Measurements from ENCODE around the gene NOVA2. TPM values are rescaled to one million over a fixed set of nuclear protein-coding genes. Genes with fewer than 3 reads are reported as not detected.
A peak's percentile ranks its signal among the peaks of the same experiment; 100 is the strongest.

Gene NOVA2
- polyA plus RNA-seq, 2 of the 4 experiments (the other 2 are of a cell fraction) = 0.06 to 0.30 TPM

- no peak overlapping the region for H3K4me2 ChIP-seq
- peaks cover 5% of the 10 kb centered on the region for H3K4me1 ChIP-seq
- ChIA-PET POLR2A (no interaction called here), CTCF (interaction anchor here (0.7 to 7.2 kb wide), 5 partner anchors 11 to 79 kb away, joined by 3 to 67 read pairs (median 4); no protein-coding TSS in a partner anchor)
- no peak for FAIRE-seq
- H3K27ac ChIP-seq = no peak overlapping the region
- DNase-seq (ENCODE audit: low read depth in 1 of 2, low spot score in 1 of 2) = peak in 1 of 2 experiments; percentile 45
- no peaks in the 10 kb centered on the region for H3K9me3 ChIP-seq
- no peak for ATAC-seq
- H3K4me3 ChIP-seq = no peak overlapping the region
- TF ChIP-seq RFX5 (IDR thresholded peaks at IDR 0.05) (no peak), RAD21 (conservative IDR thresholded peaks at IDR 0.05 in 1 of 2, IDR thresholded peaks at IDR 0.05 in 1 of 2) (no peak), FOSL2 (IDR thresholded peaks at IDR 0.05) (no peak), FOSL2 (CRISPR knock-in tag; IDR thresholded peaks at IDR 0.05) (0 out of 2 replicates have a peak, but pooled peaks have one; percentile 7), PHF8 (IDR thresholded peaks at IDR 0.05; ENCODE audit: borderline replicate concordance, low read depth) (no peak), EHF (CRISPR knock-in tag; IDR thresholded peaks at IDR 0.05) (no peak), MAZ (IDR thresholded peaks at IDR 0.05; ENCODE audit: borderline replicate concordance, low read depth, low read length) (no peak), POLR2AphosphoS2 (conservative IDR thresholded peaks at IDR 0.05; ENCODE audit: low read length) (no peak)
- 72% methylated on average over 14 of the region's 14 CpGs for WGBS (ENCODE audit: missing lambda C conversion rate)
Measured at GRCh38 chr19:45999653-46000121, 26.0 kb upstream of the NOVA2 start.

GRCh38 chr19:45998834-45999233, 25.2 kb upstream of the NOVA2 start:
- no peak for FAIRE-seq
- ATAC-seq = no peak
- TF ChIP-seq CTCF (IDR thresholded peaks at IDR 0.05) = no peak
- 0 out of 2 replicates have a peak, but pooled peaks have one; percentile 60 for TF ChIP-seq KDM1A (IDR thresholded peaks at IDR 0.05; ENCODE audit: low read depth)
- ChIA-PET POLR2A (no interaction called here), CTCF (interaction anchor here (0.5 to 7.2 kb wide), 6 partner anchors 9 to 266 kb away, joined by 3 to 67 read pairs (median 4); no protein-coding TSS in a partner anchor)
- Histone ChIP-seq H3K4me2 (no peak overlapping the region), H3K9me3 (no peaks in the 10 kb centered on the region), H3K27ac (no peak overlapping the region), H3K4me3 (no peak overlapping the region), H3K4me1 (peaks cover 5% of the 10 kb centered on the region)
- WGBS (ENCODE audit: missing lambda C conversion rate) = 97% methylated on average over 4 of the region's 4 CpGs
- no peak for DNase-seq (ENCODE audit: low read depth in 1 of 2, low spot score in 1 of 2)

GRCh38 chr19:45996933-45997332, 23.3 kb upstream of the NOVA2 start:
- Histone ChIP-seq H3K4me3 (no peak overlapping the region), H3K4me1 (peaks cover 5% of the 10 kb centered on the region), H3K27ac (no peak overlapping the region), H3K4me2 (no peak overlapping the region), H3K9me3 (no peaks in the 10 kb centered on the region)
- ChIA-PET CTCF (interaction anchor here (0.7 to 7.2 kb wide), 11 partner anchors 9 to 171 kb away, joined by 3 to 67 read pairs (median 6); no protein-coding TSS in a partner anchor), POLR2A (interaction anchor here (0.6 kb wide), 1 partner anchor 10 kb away, joined by 4 read pairs; no protein-coding TSS in a partner anchor)
- no peak for DNase-seq (ENCODE audit: low read depth in 1 of 2, low spot score in 1 of 2)
- ATAC-seq = no peak
- WGBS (ENCODE audit: missing lambda C conversion rate) = 78% methylated on average over 8 of the region's 8 CpGs
- no peak for TF ChIP-seq HDAC2 (IDR thresholded peaks at IDR 0.05)
- TF ChIP-seq RNF2 (IDR thresholded peaks at IDR 0.05; ENCODE audit: borderline replicate concordance, low read depth) = no peak
- no peak for TF ChIP-seq EHMT2 (IDR thresholded peaks at IDR 0.05; ENCODE audit: low read depth)
- TF ChIP-seq RARB (CRISPR knock-in tag; IDR thresholded peaks at IDR 0.05) = no peak
- TF ChIP-seq FOSL2 (IDR thresholded peaks at IDR 0.05) = no peak
- no peak for TF ChIP-seq FOSL2 (CRISPR knock-in tag; IDR thresholded peaks at IDR 0.05)
- TF ChIP-seq JUNB (IDR thresholded peaks at IDR 0.05) = no peak
- no peak for TF ChIP-seq HOXB13 (CRISPR knock-in tag; IDR thresholded peaks at IDR 0.05; ENCODE audit: low read depth)
- TF ChIP-seq EHF (CRISPR knock-in tag; IDR thresholded peaks at IDR 0.05) = no peak
- no peak for FAIRE-seq

- WGBS (ENCODE audit: missing lambda C conversion rate) = 26% methylated on average over 13 of the region's 13 CpGs
- DNase-seq (ENCODE audit: low read depth in 1 of 2, low spot score in 1 of 2) = no peak
- Histone ChIP-seq H3K4me2 (peak overlapping the region; percentile 87), H3K4me1 (peaks cover 5% of the 10 kb centered on the region), H3K9me3 (no peaks in the 10 kb centered on the region), H3K4me3 (peak overlapping the region; percentile 57), H3K27ac (peak overlapping the region; percentile 70 to 88)
- CTCF ChIA-PET = interaction anchor here (0.7 to 7.2 kb wide), 20 partner anchors 10 to 533 kb away, joined by 3 to 67 read pairs (median 5); partner anchors contain the start of gene MYPOP
- no peak for FAIRE-seq
- TF ChIP-seq HEYL (CRISPR knock-in tag; IDR thresholded peaks at IDR 0.05) (no peak), HES2 (IDR thresholded peaks at IDR 0.05) (no peak), NFE2L2 (conservative IDR thresholded peaks at IDR 0.05; ENCODE audit: low read length) (no peak), HDAC2 (IDR thresholded peaks at IDR 0.05) (no peak), EHF (CRISPR knock-in tag; IDR thresholded peaks at IDR 0.05) (no peak)
- POLR2A ChIA-PET = interaction anchor here (0.6 to 1.6 kb wide), 13 partner anchors 11 to 213 kb away, joined by 3 to 8 read pairs (median 4); partner anchors contain the start of genes DMPK, IRF2BP1 and MYPOP
- peak in 1 of 2 experiments; percentile 4; a peak in 1 of 6 replicates for ATAC-seq
Measured at GRCh38 chr19:45995715-45996385, 22.2 kb upstream of the NOVA2 start.

Measured in A549 (cell line).